GM12892 (cell line): ENCODE results near the gene SHC4.

Experiments
- POLR2A ChIP-seq: IDR thresholded peaks from 2 replicates; pipeline ENCODE4 v1.6.1; 2011; ENCODE audit warnings: low read depth, low read length, control low read depth
- POLR2AphosphoS5 ChIP-seq: IDR thresholded peaks from 2 replicates; pipeline ENCODE4 v1.6.1; 2011; ENCODE audit warnings: low read depth, low read length, control low read depth
- TAF1 ChIP-seq: IDR thresholded peaks from 2 replicates; pipeline ENCODE4 v1.6.1; 2011; ENCODE audit warnings: low read depth, mild to moderate bottlenecking, control low read depth, low read length, borderline replicate concordance

DNA sequence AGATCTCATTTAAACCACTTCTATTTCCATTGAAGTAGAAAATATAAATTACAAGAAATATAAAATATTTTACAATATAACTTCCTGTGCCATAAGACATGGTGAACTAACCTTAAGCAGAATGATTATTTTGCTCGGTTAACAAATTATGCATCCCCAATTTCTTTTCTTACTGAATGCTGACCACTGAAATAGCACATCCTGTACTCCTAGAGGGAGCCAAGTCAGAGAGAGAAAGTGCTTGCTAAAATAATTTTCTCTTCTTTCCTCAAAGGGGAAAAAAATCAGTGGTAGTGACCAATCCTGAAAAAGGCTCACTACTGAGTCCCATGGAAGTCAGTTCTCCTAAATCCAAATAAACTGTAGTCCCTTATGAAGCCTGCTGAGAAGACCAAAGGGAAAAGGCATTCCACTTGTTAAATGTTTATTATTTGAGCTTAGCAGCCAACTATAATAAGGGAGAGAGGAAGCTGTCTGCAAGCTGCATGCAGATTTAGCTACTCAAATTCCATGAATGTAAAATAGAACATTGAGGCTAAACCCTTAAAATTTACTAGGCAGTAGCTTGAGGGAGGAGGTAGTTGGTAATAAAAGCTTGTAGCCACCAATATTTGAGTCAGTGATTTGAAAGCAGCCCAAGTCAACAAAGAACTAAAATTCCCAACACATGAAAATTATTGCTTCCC is 185.9 kb downstream of the SHC4 start:
- TF ChIP-seq TAF1 = no peak
- TF ChIP-seq POLR2AphosphoS5 = no peak
- no peak for TF ChIP-seq POLR2A
